Fibroblast of pulmonary artery (primary cell): ENCODE measurements around the gene MOGAT2.
A peak's percentile ranks its signal among the peaks of the same experiment; 100 is the strongest.

Experiments
- DNase-seq: peaks from one replicate; pipeline ENCODE4 v3.0.0-alpha.2; 2010; ENCODE audit warnings: low read depth
- H3K4me3 ChIP-seq: replicated peaks from 2 replicates; pipeline ENCODE4 v1.5.1; 2011; ENCODE audit warnings: low read depth, mild to moderate bottlenecking, control low read depth, low read length, moderate library complexity
- CTCF ChIP-seq: IDR thresholded peaks from 2 replicates; pipeline ENCODE4 v1.5.1; 2011; ENCODE audit warnings: mild to moderate bottlenecking, control low read depth, low read length, inconsistent platforms; ENCODE audit errors: missing control alignments

The MOGAT2 gene

GRCh38 chr11:75717608-75718418 lies at the start of gene MOGAT2:
Gene MOGAT2, plus strand, starts transcription at chr11:75717838. Its CDS starts 51 bp downstream, at chr11:75717889.
- H3K4me3 ChIP-seq = no peak within 1 kb of the TSS
- DNase-seq = no peak

GRCh38 chr11:75668451-75669297 lies 49.0 kb upstream of the MOGAT2 start, which contains the start of gene MAP6:
Gene MAP6, minus strand, starts transcription at chr11:75669038. Its CDS starts 669 bp downstream, at chr11:75668369.
- no peak for TF ChIP-seq CTCF
- H3K4me3 ChIP-seq = peak within 1 kb of the TSS; percentile 28
- DNase-seq = no peak

More at GRCh38 chr11:75717608-75718418, at the start of gene MOGAT2:
- TF ChIP-seq CTCF = no peak

- no peak overlapping the region for H3K4me3 ChIP-seq
- no peak for TF ChIP-seq CTCF
- peak; percentile 85 for DNase-seq
Measured at GRCh38 chr11:75673977-75674582, 43.6 kb upstream of the MOGAT2 start.

- DNase-seq = no peak
- no peak overlapping the region for H3K4me3 ChIP-seq
- no peak for TF ChIP-seq CTCF
Measured at GRCh38 chr11:75677275-75677674, 40.4 kb upstream of the MOGAT2 start.

- no peak for DNase-seq
- TF ChIP-seq CTCF = no peak
- no peak overlapping the region for H3K4me3 ChIP-seq
Measured at GRCh38 chr11:75677909-75678308, 39.7 kb upstream of the MOGAT2 start.

- no peak overlapping the region for H3K4me3 ChIP-seq
- no peak for TF ChIP-seq CTCF
- no peak for DNase-seq
Measured at GRCh38 chr11:75678620-75679259, 38.9 kb upstream of the MOGAT2 start.
